Suppressor macrophage treated with lipopolysaccharide for 1 hour (primary cell): ENCODE data around the gene TREML4.

ENCODE experiments used
- DNase-seq, 3 donors: peaks; one replicate each; pipeline ENCODE4 v3.0.0-alpha.2; 2020 to 2022

Gene TREML4

GRCh38 chr6:41255638-41256246, 27.6 kb downstream of the TREML4 start:
- no peak for DNase-seq

GRCh38 chr6:41256383-41256782, 28.2 kb downstream of the TREML4 start:
- DNase-seq, result no peak

GRCh38 chr6:41257369-41258195, 29.4 kb downstream of the TREML4 start:
- no peak for DNase-seq

GRCh38 chr6:41258196-41258493, 30.0 kb downstream of the TREML4 start:
- DNase-seq, result no peak

- no peak for DNase-seq
These were observed 34.3 kb downstream of the TREML4 start for GRCh38 chr6:41262401-41262800.

- no peak for DNase-seq
These were observed 35.1 kb downstream of the TREML4 start for GRCh38 chr6:41263267-41263666.

GRCh38 chr6:41266541-41266940, 38.4 kb downstream of the TREML4 start:
- DNase-seq, result peak in 1 of 3 donors; percentile 37

- no peak for DNase-seq
These were observed 40.3 kb downstream of the TREML4 start for GRCh38 chr6:41268478-41268877.

GRCh38 chr6:41269166-41269565, 41.0 kb downstream of the TREML4 start:
- no peak for DNase-seq

GRCh38 chr6:41269716-41270115, 41.6 kb downstream of the TREML4 start:
- no peak for DNase-seq

- peak; percentile 82 to 91 (median 85) for DNase-seq
These were observed 43.8 kb downstream of the TREML4 start for GRCh38 chr6:41271901-41272395.

- DNase-seq, result no peak
These were observed 44.6 kb downstream of the TREML4 start for GRCh38 chr6:41272591-41273240.

- DNase-seq, result no peak
These were observed 45.6 kb downstream of the TREML4 start for GRCh38 chr6:41273714-41274113.

GRCh38 chr6:41274256-41274655, 46.1 kb downstream of the TREML4 start:
- peak; percentile 46 to 78 (median 75) for DNase-seq

- no peak for DNase-seq
These were observed 47.3 kb downstream of the TREML4 start for GRCh38 chr6:41275489-41275888.

- DNase-seq, result peak; percentile 58 to 74 (median 68)
These were observed 49.5 kb downstream of the TREML4 start for GRCh38 chr6:41277605-41278004.

- peak; percentile 76 to 78 (median 77) for DNase-seq
These were observed 50.7 kb downstream of the TREML4 start for GRCh38 chr6:41278699-41279405.

- peak; percentile 68 to 74 (median 72) for DNase-seq
These were observed 52.4 kb downstream of the TREML4 start for GRCh38 chr6:41280381-41281057.

GRCh38 chr6:41283600-41283999, 55.5 kb downstream of the TREML4 start:
- no peak for DNase-seq

- no peak for DNase-seq
These were observed 56.6 kb downstream of the TREML4 start for GRCh38 chr6:41284726-41285125.

- peak; percentile 91 to 97 (median 97) for DNase-seq
These were observed 58.6 kb downstream of the TREML4 start, which contains the start of gene TREM1 for GRCh38 chr6:41286544-41287346. TSS of gene TREM1 (minus strand) at chr6:41286682. CDS start at chr6:41286655, 27 bp downstream.
